Activated CD4-positive, alpha-beta T cell treated with anti-CD3 and anti-CD28 coated beads, Interleukin-2, amount 50 U/mL, for 48 hours (primary cell): ENCODE data around the gene ZNF692.
"Not testable (repeated sequence)": the region's sequence is repeated elsewhere in the genome, so short reads cannot be mapped to it uniquely, and the experiment has no call there.

Experiments
- DNase-seq, 2 experiments: peaks; one replicate each; pipeline ENCODE4 v3.0.0-alpha.2; 2020

Gene ZNF692

GRCh38 chr1:248849152-248849551, 9.7 kb downstream of the ZNF692 start:
- DNase-seq, result no peak

- DNase-seq, result no peak
Measured at GRCh38 chr1:248848602-248849001, 10.3 kb downstream of the ZNF692 start.

GRCh38 chr1:248847956-248848561, 10.8 kb downstream of the ZNF692 start:
- no peak for DNase-seq

DNA sequence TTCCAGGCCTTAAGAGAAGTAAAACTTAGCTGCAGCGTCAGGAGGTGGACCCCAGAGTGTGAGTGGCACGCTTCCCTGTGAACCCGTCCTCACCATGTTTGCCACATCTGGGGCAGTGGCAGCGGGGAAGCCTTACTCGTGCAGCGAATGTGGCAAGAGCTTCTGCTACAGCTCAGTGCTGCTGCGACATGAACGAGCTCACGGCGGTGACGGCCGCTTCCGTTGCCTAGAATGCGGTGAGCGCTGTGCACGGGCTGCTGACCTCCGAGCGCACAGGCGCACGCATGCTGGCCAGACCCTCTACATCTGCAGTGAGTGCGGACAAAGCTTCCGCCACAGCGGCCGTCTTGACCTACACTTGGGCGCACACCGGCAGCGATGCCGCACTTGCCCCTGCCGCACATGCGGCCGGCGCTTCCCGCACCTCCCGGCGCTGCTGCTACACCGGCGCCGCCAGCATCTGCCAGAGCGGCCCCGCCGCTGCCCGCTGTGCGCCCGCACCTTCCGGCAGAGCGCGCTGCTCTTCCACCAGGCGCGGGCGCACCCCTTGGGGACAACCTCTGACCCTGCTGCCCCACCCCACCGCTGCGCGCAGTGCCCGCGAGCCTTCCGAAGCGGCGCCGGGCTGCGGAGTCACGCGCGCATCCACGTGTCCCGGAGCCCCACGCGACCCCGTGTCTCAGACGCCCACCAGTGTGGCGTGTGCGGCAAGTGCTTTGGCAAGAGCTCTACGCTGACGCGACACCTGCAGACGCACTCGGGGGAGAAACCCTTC, 11.5 kb downstream of the ZNF692 start:
- no peak for DNase-seq

DNA sequence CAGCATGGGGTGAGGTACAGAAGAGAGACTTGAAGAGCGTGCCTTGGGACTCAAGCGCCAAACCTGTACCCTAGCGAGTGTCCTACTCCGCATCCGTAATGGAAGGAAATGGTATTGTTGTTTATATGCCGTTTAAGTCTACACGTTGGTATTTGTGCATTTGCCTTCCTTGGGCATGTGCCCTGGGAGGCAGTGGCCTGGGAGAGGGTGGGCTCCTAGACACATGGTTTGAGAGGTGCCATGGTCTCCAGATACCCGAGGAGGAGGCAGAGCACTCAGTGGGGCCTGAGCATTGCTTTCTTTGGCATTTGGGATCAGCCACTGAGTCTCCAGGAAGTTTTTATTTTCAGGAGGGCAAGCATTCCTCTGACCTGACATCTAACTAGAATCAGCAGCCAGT, 14.4 kb downstream of the ZNF692 start:
- DNase-seq, result no peak

DNA sequence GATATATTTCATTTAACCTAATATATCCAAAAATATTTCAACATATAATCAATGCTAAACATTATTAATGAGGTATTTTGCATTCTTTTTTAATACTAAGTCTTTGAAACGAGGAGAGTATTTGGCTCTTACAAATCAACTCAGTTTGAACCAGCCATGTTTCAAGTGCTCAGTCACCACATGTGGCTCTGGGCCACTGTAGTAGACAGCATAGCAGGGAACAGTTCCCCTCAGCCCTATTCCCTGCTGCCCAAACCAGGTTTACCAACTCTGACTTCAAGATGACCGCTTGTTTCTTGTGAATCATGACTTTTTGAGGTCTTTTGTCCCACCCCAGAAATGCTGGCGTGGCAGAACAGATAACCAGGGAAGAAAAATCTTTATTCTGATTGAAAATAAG, 15.2 kb downstream of the ZNF692 start:
- no peak for DNase-seq

- DNase-seq, result no peak
Measured at GRCh38 chr1:248842781-248843331, 16.0 kb downstream of the ZNF692 start.

GRCh38 chr1:248841702-248842395, 17.0 kb downstream of the ZNF692 start:
- DNase-seq, result peak; percentile 36 to 40

DNA sequence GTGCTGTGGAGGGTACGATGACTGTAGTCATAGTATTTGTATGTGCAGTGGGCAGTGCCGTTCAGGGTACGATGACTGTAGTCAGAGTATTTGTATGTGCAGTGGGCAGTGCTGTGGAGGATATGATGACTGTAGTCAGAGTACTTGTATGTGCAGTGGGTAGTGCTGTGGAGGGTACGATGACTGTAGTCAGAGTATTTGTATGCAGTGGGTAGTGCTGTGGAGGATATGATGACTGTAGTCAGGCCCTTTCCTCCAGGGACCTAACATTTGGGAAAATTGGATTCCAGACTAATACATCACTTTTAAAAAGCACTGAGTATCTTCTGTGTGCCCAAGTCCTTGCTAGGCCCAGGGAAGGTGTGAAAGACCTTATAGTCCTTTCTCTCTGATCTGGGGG, 17.9 kb downstream of the ZNF692 start:
- DNase-seq, result no peak

- DNase-seq, result no peak
Measured at GRCh38 chr1:248839168-248839555, 19.7 kb downstream of the ZNF692 start.

DNA sequence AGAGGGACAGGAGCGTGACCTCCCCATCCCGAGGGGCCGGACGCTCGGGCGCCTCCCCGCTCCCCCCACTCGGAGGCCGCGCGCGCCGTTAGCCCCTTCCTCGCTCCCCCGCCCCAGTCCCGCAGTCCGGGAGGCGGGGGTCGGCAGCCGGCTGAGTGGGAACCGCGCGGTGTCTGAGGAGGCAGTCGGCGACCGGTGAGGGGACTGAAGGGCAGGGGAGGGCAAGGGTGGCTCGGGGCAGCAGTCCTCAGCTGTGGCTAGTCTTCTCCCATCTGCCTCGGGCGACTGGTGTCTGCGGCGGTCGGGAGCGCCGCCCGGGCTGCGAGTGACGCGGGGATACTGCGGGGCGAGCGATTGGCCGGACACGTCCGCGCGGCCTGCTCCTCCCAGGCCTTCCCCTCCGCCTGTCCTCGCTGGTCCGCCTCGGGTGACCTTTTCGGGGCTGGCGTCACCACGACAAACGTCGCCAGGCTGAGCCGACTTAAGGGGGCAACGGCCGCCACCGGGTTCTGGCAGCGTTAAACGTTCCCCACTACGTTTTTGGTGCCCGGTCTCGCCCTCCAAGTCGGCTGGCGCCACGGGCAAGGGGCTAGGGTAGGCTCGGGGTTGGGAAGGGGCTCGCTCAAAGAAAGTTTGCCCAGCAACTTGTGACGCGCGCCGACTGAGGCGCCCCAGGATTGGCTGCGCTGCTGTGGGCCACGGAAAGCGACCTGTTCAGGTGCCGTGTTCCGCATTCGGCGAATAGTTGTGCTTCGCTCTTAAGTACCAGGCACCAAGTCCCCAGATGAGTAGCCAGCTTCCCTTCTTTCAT, 20.3 kb downstream of the ZNF692 start:
- peak; percentile 83 to 87 for DNase-seq

DNA sequence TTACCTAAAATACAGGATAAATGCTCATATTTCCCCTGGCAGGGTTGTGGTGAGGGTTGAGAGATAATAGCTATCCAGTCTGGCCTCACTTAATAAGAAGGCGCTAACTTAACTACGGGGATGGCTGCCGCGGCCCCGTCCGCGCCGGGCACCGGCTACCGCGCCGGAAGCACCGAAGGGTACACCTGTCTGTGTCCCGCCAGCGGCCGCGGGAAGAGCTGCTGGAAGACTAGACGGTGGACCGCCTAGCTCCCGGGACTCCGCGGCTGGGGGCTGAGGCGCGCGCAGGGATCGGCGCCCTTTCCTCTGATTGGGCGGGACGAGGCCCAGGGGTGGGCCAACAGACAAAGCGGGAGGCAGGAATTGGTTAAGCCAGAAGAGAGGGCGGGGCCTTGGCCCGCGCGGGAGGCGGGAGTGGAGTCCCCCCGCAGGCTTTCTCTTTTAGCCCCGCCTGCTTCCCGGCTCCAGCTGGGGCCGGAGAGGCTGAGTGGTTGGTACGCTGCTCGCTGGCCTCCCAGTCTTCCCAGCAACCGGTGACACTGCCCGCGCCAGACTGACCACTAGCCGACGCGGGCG, 21.0 kb downstream of the ZNF692 start, which contains the start of gene ZNF672:
ZNF672 (plus strand) TSS at position 444 of the 576 bp plus-strand sequence. CDS start 9,051 bp downstream, outside the sequence.
- peak; percentile 94 to 96 for DNase-seq

GRCh38 chr1:248837045-248837780, 21.7 kb downstream of the ZNF692 start:
- no peak for DNase-seq

- no peak for DNase-seq
Measured at GRCh38 chr1:248834343-248834940, 24.4 kb downstream of the ZNF692 start.

DNA sequence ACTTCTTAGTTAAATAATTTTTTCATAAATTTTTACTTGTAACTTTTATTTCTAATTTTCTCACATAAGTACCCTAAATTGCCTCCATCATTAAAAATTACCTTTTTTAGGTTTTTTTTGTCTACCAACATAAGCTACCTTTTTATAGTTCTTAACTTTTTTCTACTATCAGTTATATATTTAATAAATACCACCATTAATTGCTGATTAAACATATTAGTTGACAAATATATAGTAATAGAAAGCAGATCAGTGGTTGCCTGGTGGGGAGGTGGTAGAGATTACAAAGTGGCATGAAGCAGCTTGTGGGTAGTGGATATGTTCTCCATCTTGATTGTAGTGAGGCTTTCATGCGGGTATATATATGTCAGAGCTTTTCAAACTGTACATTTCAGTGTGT, 27.0 kb downstream of the ZNF692 start:
- no peak for DNase-seq

DNA sequence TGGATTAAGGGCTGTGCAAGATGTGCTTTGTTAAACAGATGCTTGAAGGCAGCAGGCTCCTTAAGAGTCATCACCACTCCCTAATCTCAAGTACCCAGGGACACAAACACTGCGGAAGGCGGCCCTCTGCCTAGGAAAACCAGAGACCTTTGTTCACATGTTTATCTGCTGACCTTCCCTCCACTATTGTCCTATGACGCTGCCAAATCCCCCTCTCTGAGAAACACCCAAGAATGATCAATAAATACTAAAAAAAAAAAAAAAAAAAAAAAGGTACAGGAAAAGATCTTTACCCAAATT, 28.2 kb downstream of the ZNF692 start:
- DNase-seq, result not testable (repeated sequence)

DNA sequence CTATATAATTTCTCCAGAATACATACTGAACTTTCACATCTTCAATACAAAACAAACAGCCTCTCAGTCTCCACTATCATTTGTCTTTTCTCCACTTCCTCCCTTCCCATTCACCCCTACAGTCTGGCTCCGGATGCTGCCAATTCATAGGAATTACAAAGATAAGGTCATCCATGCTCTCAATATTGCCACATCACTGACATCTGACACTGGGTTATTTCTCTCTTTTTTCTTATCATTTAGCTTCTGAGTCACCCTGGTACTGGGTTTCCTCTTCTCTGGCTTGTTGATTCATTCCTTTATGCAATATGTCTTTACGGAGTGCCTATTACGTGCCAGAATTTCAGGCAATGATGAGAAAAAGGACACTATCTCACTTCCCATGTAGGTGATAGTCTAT, 30.0 kb downstream of the ZNF692 start:
- DNase-seq, result no peak

DNA sequence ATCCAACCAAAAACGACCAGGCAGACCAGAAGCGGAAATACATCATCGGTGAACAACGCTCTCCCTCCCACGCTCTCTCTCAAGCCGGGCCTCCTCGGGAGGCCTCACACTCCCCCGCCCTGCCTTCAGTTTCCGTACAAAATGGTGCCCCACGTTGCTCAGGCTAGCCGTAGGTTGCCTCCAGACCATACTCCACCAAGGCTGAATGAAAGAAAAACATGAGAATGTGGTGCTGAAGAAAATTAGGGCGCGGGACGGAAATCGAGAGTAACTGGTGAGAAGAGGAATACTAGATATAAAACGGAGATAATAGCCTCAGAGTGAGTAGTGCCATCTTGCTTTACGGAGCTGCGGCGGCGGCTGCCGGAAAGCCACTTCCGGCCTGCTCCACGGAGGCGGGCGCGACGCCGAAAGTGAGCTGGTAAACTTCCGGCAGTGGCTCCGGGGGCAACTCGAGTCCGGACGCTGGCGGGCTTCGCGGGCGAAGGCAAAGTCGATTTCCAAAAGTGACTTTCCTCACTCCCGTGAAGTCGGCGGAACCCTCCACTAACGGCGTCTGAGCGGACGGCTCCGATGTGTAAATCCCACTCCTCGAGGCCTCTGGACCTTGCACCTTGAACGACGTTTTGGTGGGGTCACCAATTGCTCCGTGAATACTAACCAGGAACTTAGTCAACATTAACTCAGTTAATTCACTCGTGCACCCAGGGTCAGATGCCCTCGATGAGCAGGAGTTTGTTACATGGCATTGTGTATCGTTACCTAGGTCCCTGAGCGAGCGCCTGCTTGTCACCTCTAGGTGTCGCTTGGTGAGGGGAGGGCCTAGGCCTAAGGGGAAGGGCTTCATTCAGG, 32.8 kb downstream of the ZNF692 start, which contains the start of gene SH3BP5L:
SH3BP5L (minus strand) TSS at position 7 of the 852 bp plus-strand sequence. CDS start 980 bp downstream, outside the sequence.
- peak; percentile 85 to 90 for DNase-seq

- no peak for DNase-seq
Measured at GRCh38 chr1:248825573-248825908, 33.3 kb downstream of the ZNF692 start.

DNA sequence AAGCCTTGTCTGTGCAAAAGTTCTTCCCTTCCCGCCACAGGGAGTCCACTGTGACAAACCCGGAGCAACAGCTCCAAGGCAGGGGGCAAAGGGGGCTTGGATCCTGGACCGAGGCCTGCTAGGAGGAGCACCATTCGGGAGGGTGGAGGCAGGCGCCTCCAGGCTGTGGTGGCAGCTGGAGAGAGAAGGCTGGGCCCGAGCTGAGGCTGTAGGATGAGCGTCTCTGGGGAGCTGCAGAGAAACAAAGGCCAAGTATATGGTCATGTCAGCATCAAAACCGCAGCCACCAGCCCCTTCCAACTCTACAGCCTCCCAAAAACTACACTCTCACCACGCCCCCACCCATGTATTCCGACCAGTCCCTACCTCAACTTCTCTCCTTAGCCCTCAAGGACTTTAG, 33.7 kb downstream of the ZNF692 start:
- DNase-seq, result no peak
